HCT116 (cell line): ENCODE results near the gene WBP1. TPM values are rescaled to one million over a fixed set of nuclear protein-coding genes. Genes with fewer than 3 reads are reported as not detected.

ENCODE experiments used
- ATAC-seq: fragments of 200-7000 bp; cut with Tn5 transposase; 2 replicates; pipeline ENCODE4 v1.9.1; 2020; ENCODE audit warnings: mild to moderate bottlenecking, moderate library complexity
- BruUV-seq: library from RNA; stranded (reverse); fragments of 400-500 nt; replicated peaks from 2 replicates; lab custom pipeline; 2021; lab: Mats Ljungman, UMichigan
- CTCF ChIA-PET: fragments of 300-600 bp; sonication (Branson Sonifier 250); formaldehyde crosslinking; loops from one replicate; lab custom pipeline; 2021; ENCODE audit warnings: antibody characterized with exemption; lab: Charles Lee
- POLR2A ChIA-PET: fragments of 300-600, 350-600 bp; sonication (Branson Sonifier 250); formaldehyde crosslinking; loops from one replicate; lab custom pipeline; 2021; ENCODE audit warnings: antibody characterized with exemption; lab: Charles Lee
- RAD21 ChIA-PET, 2 experiments: fragments of 300-600 bp; sonication (Branson Sonifier 250); formaldehyde crosslinking; loops; one replicate each; lab custom pipeline; 2023; ENCODE audit warnings: low total read pairs in 2 of 2; ENCODE audit not compliant: uncharacterized antibody in 2 of 2, unreplicated experiment in 2 of 2, low non-redundant PET in 1 of 2; lab: Charles Lee
- DNase-seq: peaks from one replicate; pipeline ENCODE4 v3.0.0-alpha.2; 2010; ENCODE audit warnings: low read depth, low spot score
- H2AFZ ChIP-seq: fragments of 200-600 bp; shearing (Covaris generic), sonication (generic); 2 replicates; pipeline ENCODE4 v1.6.1; 2017; ENCODE audit warnings: low read depth, mixed run types, mixed read lengths, antibody characterized with exemption, low read length; ENCODE audit not compliant: poor library complexity, severe bottlenecking
- H3K27ac ChIP-seq: 2 replicates; pipeline ENCODE4 v1.5.1; 2012; ENCODE audit warnings: low read depth, low read length
- H3K27me3 ChIP-seq: fragments of 200-600 bp; sonication (generic); 2 replicates; pipeline ENCODE4 v1.6.1; 2016; ENCODE audit warnings: mixed run types, low read length, mixed read lengths; ENCODE audit not compliant: insufficient read depth
- H3K36me3 ChIP-seq, 2 experiments: fragments of 200-500 bp in 1 of 2; fragments of 200-600 bp in 1 of 2; sonication (Bioruptor generic) in 1 of 2; sonication (generic) in 1 of 2; 2 replicates each; pipeline versions ENCODE4 v1.5.1 to v1.6.1; 2014 to 2016; ENCODE audit warnings: low read length in 2 of 2, inconsistent platforms in 1 of 2, mixed read lengths in 1 of 2, mixed run types in 1 of 2; ENCODE audit not compliant: insufficient read depth in 2 of 2, control insufficient read depth in 1 of 2
- H3K4me1 ChIP-seq, 2 experiments: fragments of 200-600 bp in 1 of 2; sonication (generic) in 1 of 2; 2 replicates each; pipeline versions ENCODE4 v1.5.1 to v1.6.1; 2012 to 2017; ENCODE audit warnings: low read length in 2 of 2, inconsistent platforms in 1 of 2, mild to moderate bottlenecking in 1 of 2, mixed read lengths in 1 of 2, mixed run types in 1 of 2, moderate library complexity in 1 of 2; ENCODE audit not compliant: insufficient read depth in 2 of 2, control insufficient read depth in 1 of 2
- H3K4me2 ChIP-seq: fragments of 200-600 bp; sonication (generic); 2 replicates; pipeline ENCODE4 v1.6.1; 2017; ENCODE audit warnings: mixed run types, low read length, mixed read lengths
- H3K4me3 ChIP-seq, 2 experiments: fragments of 200-600 bp in 1 of 2; sonication (generic) in 1 of 2; replicated peaks in 1 of 2; 2 replicates each; pipeline ENCODE4 v1.5.1; 2011 to 2016; ENCODE audit warnings: low read length in 2 of 2, control low read depth in 1 of 2, low read depth in 1 of 2, mild to moderate bottlenecking in 1 of 2, mixed read lengths in 1 of 2, mixed run types in 1 of 2
- H3K79me2 ChIP-seq: fragments of 200-600 bp; sonication (generic); 2 replicates; pipeline ENCODE4 v1.6.1; 2017; ENCODE audit warnings: mild to moderate bottlenecking, mixed run types, low read length, moderate library complexity, mixed read lengths; ENCODE audit not compliant: insufficient read depth
- H3K9ac ChIP-seq: fragments of 200-600 bp; sonication (generic); 2 replicates; pipeline ENCODE4 v1.6.1; 2016; ENCODE audit warnings: low read length, mixed read lengths
- H3K9me2 ChIP-seq: fragments of 200-600 bp; sonication (generic), shearing (Covaris generic); 2 replicates; pipeline ENCODE4 v1.6.1; 2017; ENCODE audit warnings: mixed run types, mild to moderate bottlenecking, moderate library complexity; ENCODE audit not compliant: insufficient read depth
- H3K9me3 ChIP-seq, 2 experiments: fragments of 200-500 bp in 1 of 2; fragments of 200-600 bp in 1 of 2; sonication (Bioruptor generic) in 1 of 2; sonication (generic) in 1 of 2; 2 replicates each; pipeline ENCODE4 v1.6.1; 2014 to 2017; ENCODE audit warnings: low read length in 2 of 2, mixed read lengths in 2 of 2, inconsistent platforms in 1 of 2, low read depth in 1 of 2, mild to moderate bottlenecking in 1 of 2, mixed run types in 1 of 2, moderate library complexity in 1 of 2; ENCODE audit not compliant: control insufficient read depth in 1 of 2, insufficient read depth in 1 of 2
- H4K20me1 ChIP-seq: fragments of 200-600 bp; sonication (generic), shearing (Covaris generic); 2 replicates; pipeline ENCODE4 v1.6.1; 2017; ENCODE audit warnings: mixed run types, mild to moderate bottlenecking, moderate library complexity; ENCODE audit not compliant: insufficient read depth
- CBX3 ChIP-seq: IDR thresholded peaks from 2 replicates; pipeline ENCODE4 v1.6.1; 2012; ENCODE audit warnings: low read depth
- CEBPB ChIP-seq: IDR thresholded peaks from 2 replicates; pipeline ENCODE4 v1.6.1; 2012; ENCODE audit warnings: low read depth
- EGR1 ChIP-seq: IDR thresholded peaks from 2 replicates; pipeline ENCODE4 v1.6.1; 2012; ENCODE audit warnings: low read depth
- ELF1 ChIP-seq: IDR thresholded peaks from 2 replicates; pipeline ENCODE4 v1.6.1; 2012; ENCODE audit warnings: low read depth, borderline replicate concordance
- EZH2 ChIP-seq: fragments of 200-600 bp; sonication (generic); IDR thresholded peaks from 2 replicates; pipeline ENCODE4 v1.6.1; 2017; ENCODE audit warnings: antibody characterized with exemption, mixed run types
- JUND ChIP-seq: IDR thresholded peaks from 2 replicates; pipeline ENCODE4 v1.6.1; 2012
- SP1 ChIP-seq: IDR thresholded peaks from 2 replicates; pipeline ENCODE4 v1.6.1; 2012; ENCODE audit warnings: low read depth
- SRF ChIP-seq: IDR thresholded peaks from 2 replicates; pipeline ENCODE4 v1.6.1; 2012; ENCODE audit warnings: low read depth
- intact Hi-C: fragments of 100-400 bp; cut with micrococcal nuclease; formaldehyde crosslinking; loops from 2 replicates; pipeline ENCODE4 v1.10.0; 2022
- total RNA-seq: library from RNA; stranded (reverse); gene quantifications from one replicate; pipeline ENCODE4 v1.2.1, GENCODE V29; 2021; ENCODE audit not compliant: unreplicated experiment
- TF ChIP-seq, protein P1 (sequence below): IDR thresholded peaks from 2 replicates; pipeline ENCODE4 v1.6.1; 2011; ENCODE audit warnings: mild to moderate bottlenecking, low read length, moderate library complexity; ENCODE audit not compliant: insufficient replicate concordance; ENCODE audit errors: extremely low read depth
- TF ChIP-seq, protein P2 (sequence below): IDR thresholded peaks from 2 replicates; pipeline ENCODE4 v1.6.1; 2012

The WBP1 gene
- total RNA-seq, 1 experiment from 2014 or later: 64.7 TPM

DNA sequence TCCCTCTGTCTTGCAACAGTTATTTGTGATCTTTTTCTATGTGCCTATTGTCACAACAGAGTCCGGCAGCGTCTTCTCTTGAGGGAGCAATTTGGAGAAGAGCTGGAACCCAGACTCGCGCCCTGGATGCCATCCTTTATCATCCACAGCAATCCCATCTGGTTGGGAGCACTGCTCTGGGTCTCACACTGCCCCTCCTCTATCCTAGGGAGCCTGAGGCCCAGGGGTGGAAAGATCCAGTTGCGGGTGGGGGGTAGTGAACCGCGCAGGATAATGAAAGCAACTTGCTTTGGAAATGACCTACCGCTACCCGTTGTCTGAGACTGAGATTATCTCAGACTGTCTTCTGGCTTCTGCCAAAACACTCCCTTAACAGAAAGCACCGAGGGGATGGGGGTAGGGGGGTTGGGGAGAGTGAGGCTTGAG lies 713 bp downstream of the WBP1 start:
- intact Hi-C loops: loop anchor here (1.0 to 10.0 kb wide), 2 partner anchors 24 to 1224 kb away; partner anchors contain the start of genes CCT7, PRADC1 and TTC31
- no peak for ATAC-seq
- Histone ChIP-seq H2AFZ (no peak overlapping the region), H3K4me3 (peak overlapping the region; percentile 70 to 98), H3K9me3 (no peaks in the 10 kb centered on the region), H3K27me3 (no peaks in the 10 kb centered on the region), H3K9me2 (no peaks in the 10 kb centered on the region), H3K4me1 (peaks cover 12 to 42% of the 10 kb centered on the region in 2 experiments), H3K27ac (peak overlapping the region; percentile 55), H3K79me2 (peaks cover 17% of the 10 kb centered on the region; the same call in 1 of the 2 replicates), H4K20me1 (no peaks in the 10 kb centered on the region), H3K9ac (peak overlapping the region; percentile 82), H3K36me3 (peaks cover 6 to 19% of the 10 kb centered on the region in 2 experiments; a peak in 2 of 4 replicates), H3K4me2 (peak overlapping the region; percentile 98)
- no peak for DNase-seq
- BruUV-seq: no TSS peak
- POLR2A ChIA-PET: interaction anchor here (1.2 to 2.0 kb wide), 6 partner anchors 9 to 49 kb away, joined by 3 to 21 read pairs (median 8); partner anchors contain the start of genes MRPL53 and PCGF1
- CTCF ChIA-PET: interaction anchor here (1.2 kb wide), 2 partner anchors 15 to 632 kb away, joined by 3 to 6 read pairs; no protein-coding TSS in a partner anchor
- no peak for TF ChIP-seq SRF
- TF ChIP-seq EZH2: no peak
- TF ChIP-seq ELF1: no peak
- TF ChIP-seq SP1: no peak
- TF ChIP-seq JUND: no peak
- TF ChIP-seq, protein P1, sequence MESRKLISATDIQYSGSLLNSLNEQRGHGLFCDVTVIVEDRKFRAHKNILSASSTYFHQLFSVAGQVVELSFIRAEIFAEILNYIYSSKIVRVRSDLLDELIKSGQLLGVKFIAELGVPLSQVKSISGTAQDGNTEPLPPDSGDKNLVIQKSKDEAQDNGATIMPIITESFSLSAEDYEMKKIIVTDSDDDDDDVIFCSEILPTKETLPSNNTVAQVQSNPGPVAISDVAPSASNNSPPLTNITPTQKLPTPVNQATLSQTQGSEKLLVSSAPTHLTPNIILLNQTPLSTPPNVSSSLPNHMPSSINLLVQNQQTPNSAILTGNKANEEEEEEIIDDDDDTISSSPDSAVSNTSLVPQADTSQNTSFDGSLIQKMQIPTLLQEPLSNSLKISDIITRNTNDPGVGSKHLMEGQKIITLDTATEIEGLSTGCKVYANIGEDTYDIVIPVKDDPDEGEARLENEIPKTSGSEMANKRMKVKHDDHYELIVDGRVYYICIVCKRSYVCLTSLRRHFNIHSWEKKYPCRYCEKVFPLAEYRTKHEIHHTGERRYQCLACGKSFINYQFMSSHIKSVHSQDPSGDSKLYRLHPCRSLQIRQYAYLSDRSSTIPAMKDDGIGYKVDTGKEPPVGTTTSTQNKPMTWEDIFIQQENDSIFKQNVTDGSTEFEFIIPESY: no peak
- TF ChIP-seq, protein P2, sequence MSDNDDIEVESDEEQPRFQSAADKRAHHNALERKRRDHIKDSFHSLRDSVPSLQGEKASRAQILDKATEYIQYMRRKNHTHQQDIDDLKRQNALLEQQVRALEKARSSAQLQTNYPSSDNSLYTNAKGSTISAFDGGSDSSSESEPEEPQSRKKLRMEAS: no peak
- no peak for TF ChIP-seq EGR1
- TF ChIP-seq CBX3: no peak
- no peak for TF ChIP-seq CEBPB
- RAD21 ChIA-PET: interaction anchor here in 1 of 2 experiments (0.7 kb wide), 1 partner anchor 16 kb away, joined by 3 read pairs; no protein-coding TSS in a partner anchor
